ENCODE measurements around the gene TSPAN9. TPM values are rescaled to one million over a fixed set of nuclear protein-coding genes. Genes with fewer than 3 reads are reported as not detected.

TSPAN9 gene
- total and polyA plus RNA-seq, 2 of the 4 experiments (the other 2 are of a cell fraction) = 17.7 to 39.1 TPM

GRCh38 chr12:3317481-3317815 lies 240.3 kb downstream of the TSPAN9 start:
- 40% methylated on average over 1 of the region's 4 CpGs; no CpG with 5 or more reads in 1 of the 2 experiments for WGBS, 2 experiments (ENCODE audit: extremely low coverage in 2 of 2, insufficient read length in 1 of 2)
- Histone ChIP-seq H4K8ac (ENCODE audit: low read depth in 2 of 2, low read length in 2 of 2) (no peak overlapping the region), H3K9me1 (ENCODE audit: insufficient read depth, low read length) (peaks cover 3% of the 10 kb centered on the region; the same call in 1 of the 2 replicates), H2BK20ac (ENCODE audit: low read depth, low read length) (no peak overlapping the region), H3K18ac (ENCODE audit: low read depth, low read length) (no peak overlapping the region), H2AK5ac (ENCODE audit: low read depth, low read length) (no peak overlapping the region), H3K23ac (ENCODE audit: low read depth, low read length) (no peak overlapping the region), H4K5ac (ENCODE audit: low read depth, low read length) (no peak overlapping the region), H3K4me1 (ENCODE audit: control insufficient read depth, insufficient read depth, low read length) (peaks cover 6% of the 10 kb centered on the region; the same call in 1 of the 2 replicates), H3K14ac (replicated peaks; ENCODE audit: low read depth, low read length) (no peak overlapping the region), H3K27ac (ENCODE audit: insufficient read depth, low read length) (no peak overlapping the region), H3K27me3 (ENCODE audit: control insufficient read depth, insufficient read depth, low read length) (peaks cover 52% of the 10 kb centered on the region), H4K91ac (ENCODE audit: insufficient read depth, low read depth, low read length) (no peak overlapping the region), H2BK120ac (ENCODE audit: low read depth, low read length) (no peak overlapping the region), H2AK9ac (replicated peaks; ENCODE audit: low read depth, low read length, poor library complexity) (no peak overlapping the region), H3K79me1 (ENCODE audit: low read depth in 1 of 2, low read length in 2 of 2) (no peaks in the 10 kb centered on the region), H3K4me2 (ENCODE audit: low read depth, low read length) (no peak overlapping the region), H3K4me3 (ENCODE audit: insufficient read depth, low read depth, low read length) (no peak overlapping the region), H2AFZ (replicated peaks; ENCODE audit: low read length, poor library complexity) (no peak overlapping the region), H3K4ac (ENCODE audit: low read depth, low read length) (no peak overlapping the region), H3K9me3 (ENCODE audit: control insufficient read depth, insufficient read depth, low read length) (no peaks in the 10 kb centered on the region), H3K9ac (ENCODE audit: low read depth, low read length) (no peak overlapping the region), H2BK15ac (ENCODE audit: low read depth, low read length) (no peak overlapping the region), H3K36me3 (ENCODE audit: control insufficient read depth, insufficient read depth, low read length) (no peaks in the 10 kb centered on the region), H2BK5ac (ENCODE audit: low read depth, low read length, poor library complexity, severe bottlenecking) (no peak overlapping the region), H4K20me1 (ENCODE audit: insufficient read depth, low read length) (no peaks in the 10 kb centered on the region), H3K56ac (ENCODE audit: extremely low read depth, insufficient read depth, low read length) (no peak overlapping the region)
- TF ChIP-seq MAFK (IDR thresholded peaks at IDR 0.05; ENCODE audit: low read depth, low read length) = no peak
- TF ChIP-seq ELK1 (IDR thresholded peaks at IDR 0.05; ENCODE audit: borderline replicate concordance, low read depth, low read length) = no peak
- TF ChIP-seq MAZ (IDR thresholded peaks at IDR 0.05; ENCODE audit: borderline replicate concordance, low read depth, low read length) = no peak
- TF ChIP-seq MXI1 (IDR thresholded peaks at IDR 0.05; ENCODE audit: borderline replicate concordance, low read depth, low read length) = no peak
- TF ChIP-seq CTCF (conservative IDR thresholded peaks at IDR 0.05; ENCODE audit: low read depth, low read length) = no peak
- TF ChIP-seq SMC3 (IDR thresholded peaks at IDR 0.05; ENCODE audit: low read depth, low read length) = no peak
- TF ChIP-seq RCOR1 (IDR thresholded peaks at IDR 0.05; ENCODE audit: insufficient replicate concordance, low read length) = no peak
- no peak for TF ChIP-seq USF2 (IDR thresholded peaks at IDR 0.05; ENCODE audit: low read depth, low read length)
- TF ChIP-seq FOS (IDR thresholded peaks at IDR 0.05; ENCODE audit: low read depth, low read length) = no peak
- TF ChIP-seq RAD21 (IDR thresholded peaks at IDR 0.05; ENCODE audit: low read length) = no peak
- TF ChIP-seq POLR2A (IDR thresholded peaks at IDR 0.05; ENCODE audit: low read depth, low read length) = no peak
- TF ChIP-seq CEBPB (IDR thresholded peaks at IDR 0.05; ENCODE audit: low read depth, low read length) = no peak
- no peak for TF ChIP-seq BHLHE40 (IDR thresholded peaks at IDR 0.05; ENCODE audit: low read depth, low read length)
- TF ChIP-seq CHD1 (IDR thresholded peaks at IDR 0.05; ENCODE audit: low read depth, low read length) = no peak
- ATAC-seq (ENCODE audit: low read depth) (no peak), DNase-seq (no peak)
- in situ Hi-C loops (cut with MboI; ENCODE audit: low sequenced_read_pairs) = loop anchor here (10.0 kb wide), 1 partner anchor 477 kb away; no protein-coding TSS in a partner anchor
- POLR2A ChIA-PET (ENCODE audit: unreplicated experiment) = no interaction called here
- intact Hi-C loops (cut with micrococcal nuclease) = no loop called here
- dilution Hi-C loops (cut with HindIII; ENCODE audit: low sequenced_read_pairs, unreplicated experiment) = no loop called here
- BruUV-seq (replicated peaks) = no TSS peak
- CTCF ChIA-PET = no interaction called here
